ENCODE results near the gene MN1. TPM values are rescaled to one million over a fixed set of nuclear protein-coding genes. Genes with fewer than 3 reads are reported as not detected.

Gene MN1
- total and polyA plus RNA-seq, 2 of the 8 experiments (the other 6 are each of a cell fraction or from before 2014, with no cell fraction given): 3.1 to 4.9 TPM

DNA sequence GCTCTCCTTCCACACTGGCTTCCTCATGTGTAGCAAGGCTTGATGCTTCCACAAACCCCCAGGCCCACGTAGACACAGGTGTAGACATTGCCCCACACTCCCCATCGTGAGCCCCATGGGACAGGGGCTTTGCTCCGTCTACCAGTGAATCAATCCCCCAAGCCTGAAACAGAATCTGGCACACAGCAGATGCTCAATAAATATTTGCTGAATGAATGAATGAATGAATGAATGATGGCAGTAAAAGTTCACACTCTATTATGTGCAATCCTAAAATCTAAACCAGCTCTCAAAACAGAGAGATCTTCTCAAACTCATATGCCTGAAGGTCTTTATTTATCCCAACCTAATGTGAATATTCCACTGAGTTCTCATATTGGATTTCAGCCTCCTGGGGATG is 69.9 kb downstream of the MN1 start (continued):
- TF ChIP-seq, protein P1, sequence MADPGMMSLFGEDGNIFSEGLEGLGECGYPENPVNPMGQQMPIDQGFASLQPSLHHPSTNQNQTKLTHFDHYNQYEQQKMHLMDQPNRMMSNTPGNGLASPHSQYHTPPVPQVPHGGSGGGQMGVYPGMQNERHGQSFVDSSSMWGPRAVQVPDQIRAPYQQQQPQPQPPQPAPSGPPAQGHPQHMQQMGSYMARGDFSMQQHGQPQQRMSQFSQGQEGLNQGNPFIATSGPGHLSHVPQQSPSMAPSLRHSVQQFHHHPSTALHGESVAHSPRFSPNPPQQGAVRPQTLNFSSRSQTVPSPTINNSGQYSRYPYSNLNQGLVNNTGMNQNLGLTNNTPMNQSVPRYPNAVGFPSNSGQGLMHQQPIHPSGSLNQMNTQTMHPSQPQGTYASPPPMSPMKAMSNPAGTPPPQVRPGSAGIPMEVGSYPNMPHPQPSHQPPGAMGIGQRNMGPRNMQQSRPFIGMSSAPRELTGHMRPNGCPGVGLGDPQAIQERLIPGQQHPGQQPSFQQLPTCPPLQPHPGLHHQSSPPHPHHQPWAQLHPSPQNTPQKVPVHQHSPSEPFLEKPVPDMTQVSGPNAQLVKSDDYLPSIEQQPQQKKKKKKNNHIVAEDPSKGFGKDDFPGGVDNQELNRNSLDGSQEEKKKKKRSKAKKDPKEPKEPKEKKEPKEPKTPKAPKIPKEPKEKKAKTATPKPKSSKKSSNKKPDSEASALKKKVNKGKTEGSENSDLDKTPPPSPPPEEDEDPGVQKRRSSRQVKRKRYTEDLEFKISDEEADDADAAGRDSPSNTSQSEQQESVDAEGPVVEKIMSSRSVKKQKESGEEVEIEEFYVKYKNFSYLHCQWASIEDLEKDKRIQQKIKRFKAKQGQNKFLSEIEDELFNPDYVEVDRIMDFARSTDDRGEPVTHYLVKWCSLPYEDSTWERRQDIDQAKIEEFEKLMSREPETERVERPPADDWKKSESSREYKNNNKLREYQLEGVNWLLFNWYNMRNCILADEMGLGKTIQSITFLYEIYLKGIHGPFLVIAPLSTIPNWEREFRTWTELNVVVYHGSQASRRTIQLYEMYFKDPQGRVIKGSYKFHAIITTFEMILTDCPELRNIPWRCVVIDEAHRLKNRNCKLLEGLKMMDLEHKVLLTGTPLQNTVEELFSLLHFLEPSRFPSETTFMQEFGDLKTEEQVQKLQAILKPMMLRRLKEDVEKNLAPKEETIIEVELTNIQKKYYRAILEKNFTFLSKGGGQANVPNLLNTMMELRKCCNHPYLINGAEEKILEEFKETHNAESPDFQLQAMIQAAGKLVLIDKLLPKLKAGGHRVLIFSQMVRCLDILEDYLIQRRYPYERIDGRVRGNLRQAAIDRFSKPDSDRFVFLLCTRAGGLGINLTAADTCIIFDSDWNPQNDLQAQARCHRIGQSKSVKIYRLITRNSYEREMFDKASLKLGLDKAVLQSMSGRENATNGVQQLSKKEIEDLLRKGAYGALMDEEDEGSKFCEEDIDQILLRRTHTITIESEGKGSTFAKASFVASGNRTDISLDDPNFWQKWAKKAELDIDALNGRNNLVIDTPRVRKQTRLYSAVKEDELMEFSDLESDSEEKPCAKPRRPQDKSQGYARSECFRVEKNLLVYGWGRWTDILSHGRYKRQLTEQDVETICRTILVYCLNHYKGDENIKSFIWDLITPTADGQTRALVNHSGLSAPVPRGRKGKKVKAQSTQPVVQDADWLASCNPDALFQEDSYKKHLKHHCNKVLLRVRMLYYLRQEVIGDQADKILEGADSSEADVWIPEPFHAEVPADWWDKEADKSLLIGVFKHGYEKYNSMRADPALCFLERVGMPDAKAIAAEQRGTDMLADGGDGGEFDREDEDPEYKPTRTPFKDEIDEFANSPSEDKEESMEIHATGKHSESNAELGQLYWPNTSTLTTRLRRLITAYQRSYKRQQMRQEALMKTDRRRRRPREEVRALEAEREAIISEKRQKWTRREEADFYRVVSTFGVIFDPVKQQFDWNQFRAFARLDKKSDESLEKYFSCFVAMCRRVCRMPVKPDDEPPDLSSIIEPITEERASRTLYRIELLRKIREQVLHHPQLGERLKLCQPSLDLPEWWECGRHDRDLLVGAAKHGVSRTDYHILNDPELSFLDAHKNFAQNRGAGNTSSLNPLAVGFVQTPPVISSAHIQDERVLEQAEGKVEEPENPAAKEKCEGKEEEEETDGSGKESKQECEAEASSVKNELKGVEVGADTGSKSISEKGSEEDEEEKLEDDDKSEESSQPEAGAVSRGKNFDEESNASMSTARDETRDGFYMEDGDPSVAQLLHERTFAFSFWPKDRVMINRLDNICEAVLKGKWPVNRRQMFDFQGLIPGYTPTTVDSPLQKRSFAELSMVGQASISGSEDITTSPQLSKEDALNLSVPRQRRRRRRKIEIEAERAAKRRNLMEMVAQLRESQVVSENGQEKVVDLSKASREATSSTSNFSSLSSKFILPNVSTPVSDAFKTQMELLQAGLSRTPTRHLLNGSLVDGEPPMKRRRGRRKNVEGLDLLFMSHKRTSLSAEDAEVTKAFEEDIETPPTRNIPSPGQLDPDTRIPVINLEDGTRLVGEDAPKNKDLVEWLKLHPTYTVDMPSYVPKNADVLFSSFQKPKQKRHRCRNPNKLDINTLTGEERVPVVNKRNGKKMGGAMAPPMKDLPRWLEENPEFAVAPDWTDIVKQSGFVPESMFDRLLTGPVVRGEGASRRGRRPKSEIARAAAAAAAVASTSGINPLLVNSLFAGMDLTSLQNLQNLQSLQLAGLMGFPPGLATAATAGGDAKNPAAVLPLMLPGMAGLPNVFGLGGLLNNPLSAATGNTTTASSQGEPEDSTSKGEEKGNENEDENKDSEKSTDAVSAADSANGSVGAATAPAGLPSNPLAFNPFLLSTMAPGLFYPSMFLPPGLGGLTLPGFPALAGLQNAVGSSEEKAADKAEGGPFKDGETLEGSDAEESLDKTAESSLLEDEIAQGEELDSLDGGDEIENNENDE (IDR thresholded peaks at IDR 0.05; ENCODE audit: insufficient replicate concordance, low read length): no peak
- TF ChIP-seq EGR1 (IDR thresholded peaks at IDR 0.05; ENCODE audit: borderline replicate concordance, low read depth, low read length) (no peak), BACH1 (IDR thresholded peaks at IDR 0.05; ENCODE audit: low read length) (no peak), KDM1A (IDR thresholded peaks at IDR 0.05; ENCODE audit: borderline replicate concordance, low read length) (no peak), SP1 (IDR thresholded peaks at IDR 0.05; ENCODE audit: low read depth, low read length) (no peak), KDM4A (IDR thresholded peaks at IDR 0.05; ENCODE audit: low read depth, low read length, severe bottlenecking) (no peak), SIRT6 (IDR thresholded peaks at IDR 0.05; ENCODE audit: low read length) (no peak), TCF12 (IDR thresholded peaks at IDR 0.05; ENCODE audit: low read depth, low read length) (no peak)
- TF ChIP-seq, protein P2, sequence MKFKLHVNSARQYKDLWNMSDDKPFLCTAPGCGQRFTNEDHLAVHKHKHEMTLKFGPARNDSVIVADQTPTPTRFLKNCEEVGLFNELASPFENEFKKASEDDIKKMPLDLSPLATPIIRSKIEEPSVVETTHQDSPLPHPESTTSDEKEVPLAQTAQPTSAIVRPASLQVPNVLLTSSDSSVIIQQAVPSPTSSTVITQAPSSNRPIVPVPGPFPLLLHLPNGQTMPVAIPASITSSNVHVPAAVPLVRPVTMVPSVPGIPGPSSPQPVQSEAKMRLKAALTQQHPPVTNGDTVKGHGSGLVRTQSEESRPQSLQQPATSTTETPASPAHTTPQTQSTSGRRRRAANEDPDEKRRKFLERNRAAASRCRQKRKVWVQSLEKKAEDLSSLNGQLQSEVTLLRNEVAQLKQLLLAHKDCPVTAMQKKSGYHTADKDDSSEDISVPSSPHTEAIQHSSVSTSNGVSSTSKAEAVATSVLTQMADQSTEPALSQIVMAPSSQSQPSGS (IDR thresholded peaks at IDR 0.05; ENCODE audit: low read length): no peak
- TF ChIP-seq, protein P3, sequence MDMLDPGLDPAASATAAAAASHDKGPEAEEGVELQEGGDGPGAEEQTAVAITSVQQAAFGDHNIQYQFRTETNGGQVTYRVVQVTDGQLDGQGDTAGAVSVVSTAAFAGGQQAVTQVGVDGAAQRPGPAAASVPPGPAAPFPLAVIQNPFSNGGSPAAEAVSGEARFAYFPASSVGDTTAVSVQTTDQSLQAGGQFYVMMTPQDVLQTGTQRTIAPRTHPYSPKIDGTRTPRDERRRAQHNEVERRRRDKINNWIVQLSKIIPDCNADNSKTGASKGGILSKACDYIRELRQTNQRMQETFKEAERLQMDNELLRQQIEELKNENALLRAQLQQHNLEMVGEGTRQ (IDR thresholded peaks at IDR 0.05; ENCODE audit: low read length): no peak
